GF-D8 (cell line): ENCODE results near the gene STRN4.
A peak's percentile ranks its signal among the peaks of the same experiment; 100 is the strongest.

Experiments
- DNase-seq: peaks from one replicate; lab custom pipeline; 2025; lab: John Stamatoyannopoulos, UW

The STRN4 gene

GRCh38 chr19:46744005-46744691 is 2.1 kb downstream of the STRN4 start:
- DNase-seq, result no peak

DNA sequence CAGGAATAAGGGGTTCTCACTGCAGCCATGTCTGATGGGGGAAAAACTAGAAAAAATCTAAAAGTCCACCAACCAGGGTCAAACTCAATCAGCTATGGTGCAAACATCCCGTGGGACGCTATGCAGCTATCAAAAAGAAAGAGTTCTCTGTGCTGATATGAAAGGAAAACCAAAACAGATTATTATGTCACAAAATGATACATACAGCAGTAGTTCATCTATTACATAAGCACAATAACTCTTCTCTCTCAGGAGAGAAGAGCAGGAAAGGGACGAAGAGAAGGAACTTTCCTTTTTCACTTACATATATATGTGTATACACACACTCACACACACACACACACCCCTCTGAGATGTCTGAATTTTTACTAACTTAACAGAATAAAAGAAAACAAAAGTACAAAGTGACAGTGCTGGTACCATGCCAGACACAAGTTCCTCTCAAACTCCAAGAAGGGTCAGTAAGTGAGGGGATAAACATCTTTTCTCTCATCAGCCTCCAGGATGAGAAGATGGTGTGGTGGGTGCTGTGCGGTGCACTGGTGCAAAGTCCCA is 3.2 kb downstream of the STRN4 start:
- DNase-seq, result no peak

DNA sequence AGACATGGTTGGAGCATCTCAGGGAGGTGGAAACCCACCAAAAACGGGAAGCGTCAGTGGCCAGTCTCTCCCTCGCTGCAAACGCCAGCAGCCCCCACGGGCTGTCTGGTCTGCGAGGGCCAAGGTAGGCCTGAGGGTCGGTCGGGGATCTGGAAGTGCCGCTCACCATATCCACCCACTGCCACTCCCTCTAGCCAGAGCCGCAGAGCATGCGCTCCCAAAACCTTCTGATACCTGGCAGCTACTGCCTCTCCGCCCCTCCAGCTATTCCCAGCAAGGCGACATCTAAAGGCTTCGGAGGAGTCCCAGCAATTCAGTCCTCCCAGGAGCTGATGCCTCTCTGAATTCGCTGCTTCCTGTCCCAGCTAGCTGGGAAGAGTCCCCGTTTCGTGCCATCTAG is 4.8 kb downstream of the STRN4 start:
- no peak for DNase-seq

DNA sequence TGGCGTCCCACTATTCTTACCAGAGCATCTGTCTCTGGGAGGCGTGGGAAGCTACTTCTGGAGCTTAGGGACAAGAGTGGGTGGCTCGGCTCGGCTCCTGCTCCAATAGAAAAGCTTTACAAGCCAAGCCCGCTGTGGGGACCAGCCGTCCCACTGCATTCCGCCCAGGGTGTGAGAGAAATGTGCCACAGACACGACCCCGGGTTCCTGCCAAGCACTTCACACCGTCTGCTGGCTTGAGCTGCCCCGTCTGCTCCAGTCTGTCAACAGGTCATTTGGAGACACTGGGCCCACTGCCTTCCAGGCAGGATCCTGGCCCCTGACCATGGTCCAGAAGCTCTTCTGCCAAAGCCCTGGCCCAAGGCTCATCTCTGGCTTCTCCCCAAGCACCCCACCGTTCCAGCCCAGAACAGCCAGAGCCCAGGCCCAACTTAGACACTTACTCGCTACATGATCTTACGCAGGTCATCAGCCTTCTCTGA is 6.9 kb downstream of the STRN4 start:
- no peak for DNase-seq

GRCh38 chr19:46737761-46738171 is 8.5 kb downstream of the STRN4 start:
- no peak for DNase-seq

GRCh38 chr19:46737298-46737654 is 9.0 kb downstream of the STRN4 start:
- no peak for DNase-seq

- no peak for DNase-seq
Observed at GRCh38 chr19:46736531-46737297, 9.5 kb downstream of the STRN4 start.

- DNase-seq, result peak; percentile 60
Observed at GRCh38 chr19:46733690-46734292, 12.5 kb downstream of the STRN4 start.

GRCh38 chr19:46732966-46733689 is 13.1 kb downstream of the STRN4 start:
- DNase-seq, result no peak

DNA sequence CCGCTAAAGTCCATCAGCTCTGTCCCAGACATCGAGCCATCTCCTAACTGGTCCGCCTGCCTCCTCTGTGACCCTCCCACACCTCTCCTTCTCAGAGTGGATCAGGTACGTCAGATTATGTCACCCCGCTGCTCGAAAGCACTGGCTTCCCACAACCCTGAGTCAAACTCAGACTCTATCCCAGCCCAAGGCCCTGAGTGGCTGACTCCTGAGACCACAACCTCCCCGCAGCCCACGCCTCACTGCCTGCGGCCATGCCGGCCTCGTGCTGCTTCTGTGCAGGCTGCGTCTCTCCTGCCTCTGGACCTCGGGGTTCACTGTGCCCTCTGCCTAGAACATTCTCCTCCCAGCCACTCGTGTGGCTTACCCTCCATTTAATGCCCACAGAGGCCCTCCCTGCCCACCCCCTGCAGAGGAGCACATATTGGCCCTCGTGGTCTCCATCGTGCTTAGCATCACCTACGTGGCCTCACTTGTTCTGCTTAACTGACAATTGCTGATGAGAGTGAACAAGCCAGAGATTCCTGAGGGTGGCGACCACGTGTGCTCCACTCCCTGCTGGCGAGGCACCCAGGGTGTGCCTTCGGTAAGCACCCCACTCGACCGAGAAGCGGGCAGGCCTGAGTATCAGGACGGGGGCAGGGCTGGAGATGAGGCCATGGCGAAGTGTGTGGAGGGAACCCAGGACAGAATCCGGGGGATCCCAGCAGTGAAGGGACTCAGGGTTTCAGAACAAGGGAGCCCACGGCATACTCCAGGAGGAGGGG is 13.9 kb downstream of the STRN4 start:
- no peak for DNase-seq

GRCh38 chr19:46731584-46731983 is 14.7 kb downstream of the STRN4 start:
- DNase-seq, result no peak

- peak; percentile 52 for DNase-seq
Observed at GRCh38 chr19:46731007-46731501, 15.2 kb downstream of the STRN4 start.

- DNase-seq, result no peak
Observed at GRCh38 chr19:46730595-46730994, 15.7 kb downstream of the STRN4 start.

- no peak for DNase-seq
Observed at GRCh38 chr19:46730187-46730586, 16.1 kb downstream of the STRN4 start.

DNA sequence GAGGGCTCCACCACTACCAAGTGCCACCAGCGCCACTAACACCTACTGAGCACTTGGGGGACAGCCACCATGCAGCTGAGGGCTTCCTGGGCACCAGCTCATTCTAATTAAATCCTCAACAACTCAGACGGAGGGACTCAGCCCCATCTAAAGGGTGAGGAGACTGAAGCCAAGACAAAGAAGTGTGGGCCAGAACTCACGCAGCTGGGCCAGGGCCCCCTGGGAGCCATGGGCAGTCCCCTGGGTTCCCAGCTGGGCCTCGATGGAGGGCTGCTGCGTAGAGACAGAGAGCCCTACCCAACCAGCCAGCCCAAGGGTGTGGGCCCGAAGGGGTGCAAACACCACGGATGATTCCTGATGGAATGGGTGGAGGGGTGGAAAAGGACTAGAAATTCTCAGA is 16.6 kb downstream of the STRN4 start:
- DNase-seq, result no peak

DNA sequence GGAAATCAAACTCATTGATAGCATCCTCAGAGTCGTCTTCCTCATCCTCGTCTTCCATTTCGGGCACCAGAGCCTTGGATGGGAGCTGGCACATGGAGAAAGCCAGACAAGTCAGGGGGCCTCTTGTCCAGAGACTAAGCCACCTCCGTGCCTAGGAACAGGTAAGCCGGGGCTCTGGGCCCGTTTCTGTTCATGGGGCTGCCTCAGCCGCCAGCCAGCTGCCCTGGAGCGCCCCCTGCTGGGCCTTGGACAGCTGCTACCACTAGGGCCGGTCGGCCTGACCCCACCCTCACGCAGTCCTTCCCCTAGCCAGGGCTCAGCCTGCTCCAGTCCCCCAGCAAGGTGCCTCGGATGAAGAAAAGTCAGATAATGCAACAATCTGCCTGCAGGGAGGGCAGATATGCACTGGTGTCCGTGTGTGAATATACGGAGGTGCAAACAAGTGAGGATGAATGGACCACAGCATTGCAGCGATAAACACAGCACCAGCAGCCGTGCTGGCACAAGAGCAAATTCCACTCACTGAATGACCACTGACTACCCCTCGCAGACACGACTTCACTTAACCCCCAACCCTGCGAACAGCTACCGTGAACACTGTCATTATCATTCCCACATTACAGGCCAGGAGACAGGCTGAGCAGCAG is 17.4 kb downstream of the STRN4 start:
- no peak for DNase-seq

GRCh38 chr19:46728208-46728607 is 18.0 kb downstream of the STRN4 start:
- DNase-seq, result no peak

DNA sequence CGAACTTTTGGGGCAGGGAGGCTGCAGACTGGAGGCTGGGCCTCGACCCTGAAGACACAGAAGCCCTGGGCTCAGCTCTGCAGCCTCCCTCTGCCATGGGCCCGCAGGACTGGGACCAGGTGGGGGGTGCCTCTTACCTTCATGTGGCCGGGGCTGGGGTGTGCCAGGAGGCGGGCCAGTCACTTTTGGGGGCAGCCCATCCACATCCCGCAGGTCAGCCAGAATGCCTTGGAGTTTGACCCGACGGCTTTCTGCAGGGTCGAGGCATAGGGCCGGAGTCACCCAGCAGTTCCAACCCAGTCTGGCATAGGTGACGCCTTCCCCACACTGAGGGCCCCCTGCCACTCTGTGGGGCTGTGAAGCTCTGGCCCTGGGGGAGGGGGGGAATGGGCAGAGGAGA is 18.5 kb downstream of the STRN4 start:
- no peak for DNase-seq

DNA sequence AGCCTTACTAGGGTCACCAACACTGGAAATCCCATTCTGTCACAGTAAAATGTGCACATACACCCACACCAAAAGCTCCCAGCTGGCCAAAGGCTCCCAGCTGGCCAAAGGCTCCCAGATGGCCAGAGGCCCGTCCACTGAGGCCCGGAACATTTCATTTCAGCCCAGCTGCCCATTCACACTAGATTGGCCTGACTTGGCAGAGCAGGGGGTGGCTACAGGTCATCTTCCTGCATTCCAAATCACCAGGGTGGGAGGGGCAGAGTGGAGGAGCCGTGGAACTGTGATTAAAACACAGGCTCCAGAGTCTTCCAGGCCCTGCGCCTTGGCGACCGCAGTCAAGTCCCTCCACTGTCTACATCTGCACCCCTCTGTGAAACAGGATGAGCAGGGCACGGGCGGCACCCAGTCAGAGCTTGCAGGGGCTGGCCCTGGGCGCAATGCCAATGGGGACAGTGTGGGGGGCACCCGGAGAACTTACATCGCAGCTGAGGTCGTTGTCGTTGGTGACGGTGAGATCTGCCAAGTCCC is 19.2 kb downstream of the STRN4 start:
- no peak for DNase-seq

GRCh38 chr19:46726551-46726950 is 19.7 kb downstream of the STRN4 start:
- no peak for DNase-seq
